Activated B cell treated with CpG ODN at 0.5 μM for 24 hours (primary cell): ENCODE data around the gene TCOF1. TPM values are rescaled to one million over a fixed set of nuclear protein-coding genes. Genes with fewer than 3 reads are reported as not detected.
A peak's percentile ranks its signal among the peaks of the same experiment; 100 is the strongest.
"Not testable (repeated sequence)": the region's sequence is repeated elsewhere in the genome, so short reads cannot be mapped to it uniquely, and the experiment has no call there.

Source experiments
- ATAC-seq: fragments of 200-7000 bp; cut with Tn5 transposase; one replicate; pipeline ENCODE4 v1.10.0; 2021; ENCODE audit warnings: low read depth, mild to moderate bottlenecking, moderate library complexity
- CTCF ChIA-PET: fragments of 350-600 bp; sonication (Branson Sonifier 250); formaldehyde crosslinking; loops from one replicate; lab custom pipeline; 2021; ENCODE audit warnings: antibody characterized with exemption; lab: Charles Lee
- POLR2A ChIA-PET: fragments of 350-600 bp; sonication (Branson Sonifier 250); formaldehyde crosslinking; loops from one replicate; lab custom pipeline; 2021; ENCODE audit warnings: antibody characterized with exemption; lab: Charles Lee
- DNase-seq: peaks from one replicate; pipeline ENCODE4 v3.0.0; 2022
- H3K27ac Mint-ChIP-seq: one replicate; pipeline ENCODE4 v1.8.0; 2020; ENCODE audit warnings: mixed read lengths
- H3K27me3 Mint-ChIP-seq: one replicate; pipeline ENCODE4 v1.8.0; 2021; ENCODE audit warnings: mixed read lengths
- H3K36me3 Mint-ChIP-seq: one replicate; pipeline ENCODE4 v1.8.0; 2021; ENCODE audit warnings: low read depth, mixed read lengths
- H3K4me1 Mint-ChIP-seq: one replicate; pipeline ENCODE4 v1.8.0; 2021; ENCODE audit warnings: mixed read lengths
- H3K4me3 Mint-ChIP-seq: one replicate; pipeline ENCODE4 v1.8.0; 2020; ENCODE audit warnings: mild to moderate bottlenecking, mixed read lengths
- H3K9me3 Mint-ChIP-seq: one replicate; pipeline ENCODE4 v1.8.0; 2020; ENCODE audit warnings: mixed read lengths
- intact Hi-C: fragments of 100-400 bp; cut with micrococcal nuclease; formaldehyde crosslinking; loops from one replicate; pipeline ENCODE4 v1.15.1; 2024
- total RNA-seq: library from RNA; stranded (reverse); gene quantifications from 2 replicates; pipeline ENCODE4 v1.2.3, GENCODE V29; 2022
- TF ChIP-seq, protein P1 (sequence below): fragments of 200-600 bp; IDR thresholded peaks from one replicate; pipeline ENCODE4 v1.8.0; 2022; ENCODE audit warnings: antibody characterized with exemption, mild to moderate bottlenecking

TCOF1 gene
- total RNA-seq, 1 donor from 2014 or later = 76.1 TPM

DNA sequence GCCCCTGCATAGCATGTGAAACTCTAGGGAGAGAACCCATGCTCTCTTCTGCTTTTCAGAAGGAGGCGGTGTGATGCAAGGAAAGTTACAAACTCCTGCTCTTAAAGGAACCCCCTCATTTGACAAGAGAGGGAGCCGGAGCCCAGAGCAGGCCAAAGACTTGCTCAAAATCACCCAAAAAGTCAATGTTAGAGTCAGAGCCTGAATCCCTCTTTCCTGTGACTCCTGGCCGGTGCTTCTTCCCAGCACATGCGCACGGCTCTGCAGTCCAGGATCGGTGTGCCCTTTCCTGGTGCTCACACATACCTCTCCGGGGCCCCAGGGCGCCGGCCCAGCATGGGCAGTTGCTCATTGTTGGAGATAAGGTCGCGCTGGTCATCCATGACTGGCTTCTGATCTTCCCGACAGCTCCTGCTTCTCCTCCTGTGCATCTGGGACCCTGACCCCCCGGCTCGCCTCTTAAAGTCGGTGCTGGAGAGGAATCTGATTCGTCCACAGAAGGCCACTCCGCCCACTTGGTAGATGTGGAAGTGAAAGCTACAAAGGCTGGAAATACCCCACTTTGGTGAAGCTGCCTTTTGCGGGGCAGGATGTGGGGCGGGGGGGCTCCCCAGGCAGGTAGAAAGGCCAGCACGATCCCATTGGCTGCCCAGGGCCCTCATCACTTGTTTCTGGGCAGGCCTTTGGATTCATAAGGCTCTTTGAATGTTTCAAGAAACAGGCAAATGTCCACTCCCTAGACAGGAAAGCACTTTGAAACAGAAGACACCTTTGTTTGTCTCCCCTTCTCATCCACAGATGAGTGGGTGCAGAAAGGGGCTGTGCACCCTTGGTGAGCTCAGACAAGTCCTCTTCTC, 55.0 kb downstream of the TCOF1 start, which contains the start of gene CD74:
TSS of gene CD74 (minus strand) at position 592 of the 857 bp plus-strand sequence. CDS start at position 431, 161 bp downstream.
- peaks cover 67% of the 10 kb centered on the region for H3K4me1 Mint-ChIP-seq
- intact Hi-C loops = loop anchor here (1.0 to 5.0 kb wide), 6 partner anchors 14 to 840 kb away; partner anchors contain the start of genes ANXA6 and GM2A
- POLR2A ChIA-PET = interaction anchor here (0.6 to 43.9 kb wide), 21 partner anchors 4 to 845 kb away, joined by 3 to 2478 read pairs (median 4); partner anchors contain the start of genes CD74, HMGXB3, RBM22 and RPS14
- peak within 1 kb of the TSS; percentile 98 for H3K4me3 Mint-ChIP-seq
- DNase-seq (peak; percentile 91), ATAC-seq (peak; percentile 65)
- H3K9me3 Mint-ChIP-seq = no peaks in the 10 kb centered on the region
- CTCF ChIA-PET = interaction anchor here (0.6 to 4.7 kb wide), 4 partner anchors 15 to 45 kb away, joined by 3 to 43 read pairs (median 14); no protein-coding TSS in a partner anchor
- TF ChIP-seq, protein P1, sequence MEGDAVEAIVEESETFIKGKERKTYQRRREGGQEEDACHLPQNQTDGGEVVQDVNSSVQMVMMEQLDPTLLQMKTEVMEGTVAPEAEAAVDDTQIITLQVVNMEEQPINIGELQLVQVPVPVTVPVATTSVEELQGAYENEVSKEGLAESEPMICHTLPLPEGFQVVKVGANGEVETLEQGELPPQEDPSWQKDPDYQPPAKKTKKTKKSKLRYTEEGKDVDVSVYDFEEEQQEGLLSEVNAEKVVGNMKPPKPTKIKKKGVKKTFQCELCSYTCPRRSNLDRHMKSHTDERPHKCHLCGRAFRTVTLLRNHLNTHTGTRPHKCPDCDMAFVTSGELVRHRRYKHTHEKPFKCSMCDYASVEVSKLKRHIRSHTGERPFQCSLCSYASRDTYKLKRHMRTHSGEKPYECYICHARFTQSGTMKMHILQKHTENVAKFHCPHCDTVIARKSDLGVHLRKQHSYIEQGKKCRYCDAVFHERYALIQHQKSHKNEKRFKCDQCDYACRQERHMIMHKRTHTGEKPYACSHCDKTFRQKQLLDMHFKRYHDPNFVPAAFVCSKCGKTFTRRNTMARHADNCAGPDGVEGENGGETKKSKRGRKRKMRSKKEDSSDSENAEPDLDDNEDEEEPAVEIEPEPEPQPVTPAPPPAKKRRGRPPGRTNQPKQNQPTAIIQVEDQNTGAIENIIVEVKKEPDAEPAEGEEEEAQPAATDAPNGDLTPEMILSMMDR = no peak
- H3K27ac Mint-ChIP-seq = peak within 1 kb of the TSS; percentile 100
- H3K36me3 Mint-ChIP-seq = peaks cover 50% of the 10 kb centered on the region
- peaks cover 2% of the 10 kb centered on the region for H3K27me3 Mint-ChIP-seq

DNA sequence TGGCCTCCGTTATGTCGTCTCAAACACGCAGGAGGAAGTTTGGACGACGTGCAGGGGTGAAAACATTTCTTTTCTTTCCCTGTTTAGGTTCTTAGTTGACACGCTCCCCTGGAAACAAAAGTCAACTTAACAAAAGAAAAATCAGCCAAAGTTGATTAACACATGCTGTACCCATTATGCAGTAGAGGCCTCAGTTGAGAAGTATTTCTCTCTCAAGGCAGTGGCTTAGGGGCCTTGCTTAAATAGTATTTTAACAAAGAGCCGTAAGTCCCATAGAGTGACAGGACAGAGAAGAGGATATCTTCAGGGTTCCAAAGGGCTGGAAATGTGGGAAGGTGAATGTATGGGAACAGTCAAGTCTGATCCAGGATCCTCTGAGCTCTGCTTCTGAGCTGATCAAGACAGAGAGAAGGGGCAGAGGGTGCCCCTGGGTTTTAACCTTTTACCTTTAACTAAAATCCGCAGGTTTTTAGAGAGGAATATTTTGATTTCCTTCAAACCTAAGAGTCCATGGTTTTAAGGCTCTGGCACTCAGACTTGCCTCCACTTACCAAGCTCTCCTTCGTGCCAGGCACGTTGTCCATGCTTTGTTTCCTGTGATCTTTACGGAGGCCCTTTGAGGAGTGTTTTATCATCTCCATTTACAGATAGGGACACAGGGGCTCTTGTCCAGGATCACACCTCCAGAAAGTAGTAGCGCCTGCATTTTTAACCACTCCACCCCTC, 55.8 kb downstream of the TCOF1 start:
- peaks cover 42% of the 10 kb centered on the region for H3K36me3 Mint-ChIP-seq
- intact Hi-C loops = loop anchor here (1.0 to 5.0 kb wide), 4 partner anchors 16 to 839 kb away; partner anchors contain the start of genes ANXA6 and GM2A
- ATAC-seq (no peak), DNase-seq (no peak)
- POLR2A ChIA-PET = interaction anchor here (0.7 to 43.9 kb wide), 15 partner anchors 5 to 845 kb away, joined by 3 to 2478 read pairs (median 4); partner anchors contain the start of genes CD74, HMGXB3, RBM22 and RPS14
- no peaks in the 10 kb centered on the region for H3K9me3 Mint-ChIP-seq
- TF ChIP-seq, protein P1 = no peak
- H3K4me3 Mint-ChIP-seq = peak overlapping the region; percentile 98
- H3K27ac Mint-ChIP-seq = peak overlapping the region; percentile 100
- peaks cover 65% of the 10 kb centered on the region for H3K4me1 Mint-ChIP-seq
- H3K27me3 Mint-ChIP-seq = peaks cover 2% of the 10 kb centered on the region
- CTCF ChIA-PET = interaction anchor here (0.6 to 4.7 kb wide), 4 partner anchors 15 to 44 kb away, joined by 3 to 43 read pairs (median 14); no protein-coding TSS in a partner anchor

DNA sequence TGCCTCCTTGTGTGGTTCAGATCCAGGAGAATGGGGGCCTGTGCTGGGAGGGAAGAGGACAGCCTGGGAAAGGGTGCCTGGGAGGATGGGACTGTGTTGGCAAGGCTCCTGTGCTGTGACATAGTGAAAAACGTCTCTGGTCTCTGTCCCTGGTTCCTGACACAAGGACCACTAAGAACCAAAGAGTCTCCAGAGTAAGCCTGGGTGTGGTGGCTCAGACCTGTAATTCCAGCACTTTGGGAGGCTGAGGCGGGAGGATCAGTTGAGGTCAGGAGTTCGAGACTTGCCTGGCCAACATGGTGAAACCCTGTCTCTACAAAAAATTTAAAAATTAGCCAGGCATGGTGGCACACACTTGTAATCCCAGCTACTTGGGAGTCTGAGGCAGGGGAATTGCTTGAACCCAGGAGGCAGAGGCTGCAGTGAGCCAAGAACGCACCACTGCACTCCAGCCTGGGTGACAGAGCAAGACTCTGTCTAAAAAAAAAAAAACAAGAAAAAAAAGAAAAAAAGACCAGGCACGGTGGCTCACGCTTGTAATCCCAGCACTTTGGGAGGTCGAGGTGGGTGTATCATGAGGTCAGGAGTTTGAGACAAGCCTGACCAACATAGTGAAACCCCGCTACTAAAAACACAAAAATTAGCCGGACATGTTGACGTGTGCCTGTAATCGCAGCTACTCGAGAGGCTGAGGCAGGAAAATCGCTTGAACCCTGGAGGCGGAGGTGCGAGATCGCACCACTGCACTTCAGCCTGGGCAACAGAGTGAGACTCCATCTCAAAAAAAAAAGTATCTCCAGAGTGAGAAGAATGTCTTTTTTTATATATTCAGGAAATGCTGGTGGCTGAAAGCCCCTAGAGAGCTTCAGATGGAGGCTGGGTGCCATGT, 56.6 kb downstream of the TCOF1 start:
- H3K27ac Mint-ChIP-seq = peak overlapping the region; percentile 100
- intact Hi-C loops = loop anchor here (1.0 to 5.0 kb wide), 4 partner anchors 15 to 839 kb away; partner anchors contain the start of genes ANXA6 and GM2A
- peaks cover 34% of the 10 kb centered on the region for H3K36me3 Mint-ChIP-seq
- H3K27me3 Mint-ChIP-seq, CTCF ChIA-PET, ATAC-seq, H3K9me3 Mint-ChIP-seq: not testable (repeated sequence)
- peak overlapping the region; percentile 73 for H3K4me3 Mint-ChIP-seq
- POLR2A ChIA-PET = interaction anchor here (0.9 to 43.9 kb wide), 7 partner anchors 5 to 839 kb away, joined by 3 to 2478 read pairs (median 13); partner anchors contain the start of genes CD74, GM2A, RBM22 and RPS14
- peaks cover 63% of the 10 kb centered on the region for H3K4me1 Mint-ChIP-seq
- DNase-seq = peak; percentile 27

DNA sequence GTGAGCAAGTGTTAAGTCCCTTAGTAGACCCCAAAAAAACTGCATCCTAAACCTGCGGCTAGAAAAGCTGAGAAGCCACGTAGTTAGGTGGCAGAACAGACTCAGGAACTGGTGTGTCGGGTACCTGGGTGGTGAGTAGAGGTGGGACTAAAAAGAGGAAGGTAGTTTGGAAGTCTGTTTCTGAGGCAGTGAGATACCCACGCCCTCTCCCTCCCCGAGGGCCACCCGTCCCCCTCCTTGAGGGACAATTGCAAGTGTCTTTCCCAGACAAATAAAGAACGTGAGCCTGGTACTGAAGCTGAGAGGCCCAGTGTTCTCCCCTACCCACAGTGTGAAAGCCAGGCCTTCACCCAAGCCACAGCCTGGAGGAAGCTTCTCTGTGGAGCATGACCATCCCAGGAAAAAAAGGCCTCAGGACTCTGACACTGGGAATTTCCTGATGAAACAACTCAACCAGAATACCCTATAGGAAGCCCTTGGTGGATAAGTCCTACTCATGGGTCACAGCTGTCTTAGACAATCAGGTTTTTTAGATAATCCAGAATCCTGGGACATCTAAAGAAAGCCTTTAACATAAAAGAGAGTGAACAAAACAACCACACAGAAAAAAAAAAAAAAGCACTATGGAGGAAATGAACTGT, 62.3 kb downstream of the TCOF1 start:
- no peaks in the 10 kb centered on the region for H3K27me3 Mint-ChIP-seq
- no peak for DNase-seq
- CTCF ChIA-PET = interaction anchor here (0.6 to 2.0 kb wide), 3 partner anchors 9 to 14 kb away, joined by 3 to 5 read pairs (median 5); no protein-coding TSS in a partner anchor
- H3K9me3 Mint-ChIP-seq = no peaks in the 10 kb centered on the region
- peak overlapping the region; percentile 98 for H3K27ac Mint-ChIP-seq
- no peaks in the 10 kb centered on the region for H3K36me3 Mint-ChIP-seq
- POLR2A ChIA-PET = interaction anchor here (0.7 to 43.9 kb wide), 4 partner anchors 7 to 158 kb away, joined by 5 to 2478 read pairs (median 1244); partner anchors contain the start of genes CD74 and RPS14
- H3K4me3 Mint-ChIP-seq = peak overlapping the region; percentile 62
- H3K4me1 Mint-ChIP-seq = peaks cover 64% of the 10 kb centered on the region
- intact Hi-C loops = loop anchor here (1.0 kb wide), 3 partner anchors 9 to 17 kb away; no protein-coding TSS in a partner anchor
- ATAC-seq = peak; percentile 99
- TF ChIP-seq, protein P1 = no peak
